Iris pigment epithelial cell (primary cell): Measurements from ENCODE around the gene RELN.

Source experiments
- DNase-seq: peaks from one replicate; pipeline ENCODE4 v3.0.0-alpha.2; 2011; ENCODE audit warnings: low read depth

Gene RELN

DNA sequence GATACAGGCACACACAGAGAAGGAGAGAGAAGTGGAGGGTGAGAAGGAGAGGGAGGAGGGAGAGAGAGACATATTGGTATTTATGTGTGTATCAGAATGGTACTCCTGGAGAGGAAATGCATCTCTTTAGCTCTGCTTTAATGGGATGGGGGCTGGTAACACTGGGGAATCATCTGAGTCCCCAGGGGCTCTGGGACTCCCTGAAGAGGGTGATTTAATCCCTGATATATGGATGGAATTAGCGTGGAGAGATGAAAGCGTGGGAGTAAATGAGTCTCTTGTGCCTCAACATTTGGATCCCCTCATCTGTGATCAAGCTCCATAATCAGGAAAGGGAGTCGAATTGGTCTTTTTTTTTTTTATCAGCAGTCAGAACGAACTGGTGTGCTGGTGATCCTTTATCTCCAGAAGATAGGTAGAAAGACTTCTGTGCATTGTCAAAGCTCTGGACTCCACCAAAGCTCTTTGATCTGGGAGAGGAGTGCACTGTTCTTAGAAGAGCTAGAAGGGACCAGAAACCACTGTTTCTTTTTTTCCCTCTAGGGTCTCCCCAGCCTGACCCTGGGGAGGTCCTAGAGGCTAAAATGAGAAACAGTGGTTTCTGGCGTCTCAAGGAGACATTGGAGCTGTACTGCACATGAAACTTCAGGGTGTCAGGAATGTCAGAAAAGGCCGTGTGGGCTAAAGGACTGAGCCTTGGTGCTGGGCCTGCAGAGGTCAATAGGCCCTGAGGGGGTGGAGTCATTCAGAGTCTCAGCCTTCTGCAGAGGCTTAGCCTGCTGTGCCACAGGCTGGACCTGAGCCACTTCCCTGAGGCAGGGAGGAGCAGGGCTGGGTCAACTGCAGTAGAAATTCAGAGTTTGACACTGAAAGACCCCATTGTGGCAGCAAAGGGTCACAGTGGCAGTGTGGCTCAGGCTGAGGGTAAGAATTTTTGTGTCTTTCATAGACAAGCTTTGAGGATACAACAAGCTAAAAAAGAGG, 309.0 kb downstream of the RELN start:
- no peak for DNase-seq

DNA sequence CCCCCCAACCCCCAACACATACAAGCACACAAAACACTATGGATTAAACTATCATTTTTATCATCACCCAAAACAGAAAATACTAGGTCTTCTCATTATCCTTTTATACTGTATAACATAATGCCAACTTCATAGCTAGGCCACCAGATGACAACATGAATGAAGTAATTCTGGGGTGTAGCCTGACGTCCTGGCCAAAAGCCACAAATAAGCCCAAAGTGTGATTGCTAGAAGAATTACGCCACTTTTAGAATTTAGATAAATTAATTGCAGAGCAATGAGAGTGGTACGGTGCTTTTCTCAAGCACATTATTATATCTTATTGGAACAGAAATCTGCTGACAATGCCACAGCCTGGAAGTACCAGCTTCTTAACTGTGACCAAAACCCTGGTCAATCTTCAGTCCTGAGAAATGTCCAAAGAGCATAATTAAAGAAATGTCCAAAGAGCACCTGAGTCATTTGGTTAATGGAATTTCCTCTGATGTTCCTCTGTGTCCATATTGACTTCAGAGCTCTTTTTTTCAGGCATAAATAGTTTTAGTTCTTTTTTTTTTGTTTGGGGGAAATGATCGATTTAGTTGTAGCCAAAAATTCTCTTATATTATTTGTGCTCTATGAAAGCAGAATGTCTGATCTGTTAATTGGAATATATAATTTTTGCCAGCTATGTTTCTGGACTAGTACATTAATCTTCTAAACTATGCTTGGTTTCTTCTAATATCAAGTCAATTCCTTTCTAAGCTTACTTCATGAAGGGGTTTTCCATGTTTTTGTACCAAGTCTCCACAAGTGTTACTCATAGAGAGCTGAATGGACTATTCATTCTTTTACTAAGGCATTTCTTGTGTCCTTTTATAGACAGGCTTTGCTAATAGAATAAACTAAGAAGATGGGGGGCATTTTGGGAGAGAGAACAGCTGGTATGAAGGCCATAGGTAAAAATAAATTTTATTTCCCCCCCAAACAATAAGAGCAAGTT, 310.0 kb downstream of the RELN start:
- peak; percentile 49 for DNase-seq

DNA sequence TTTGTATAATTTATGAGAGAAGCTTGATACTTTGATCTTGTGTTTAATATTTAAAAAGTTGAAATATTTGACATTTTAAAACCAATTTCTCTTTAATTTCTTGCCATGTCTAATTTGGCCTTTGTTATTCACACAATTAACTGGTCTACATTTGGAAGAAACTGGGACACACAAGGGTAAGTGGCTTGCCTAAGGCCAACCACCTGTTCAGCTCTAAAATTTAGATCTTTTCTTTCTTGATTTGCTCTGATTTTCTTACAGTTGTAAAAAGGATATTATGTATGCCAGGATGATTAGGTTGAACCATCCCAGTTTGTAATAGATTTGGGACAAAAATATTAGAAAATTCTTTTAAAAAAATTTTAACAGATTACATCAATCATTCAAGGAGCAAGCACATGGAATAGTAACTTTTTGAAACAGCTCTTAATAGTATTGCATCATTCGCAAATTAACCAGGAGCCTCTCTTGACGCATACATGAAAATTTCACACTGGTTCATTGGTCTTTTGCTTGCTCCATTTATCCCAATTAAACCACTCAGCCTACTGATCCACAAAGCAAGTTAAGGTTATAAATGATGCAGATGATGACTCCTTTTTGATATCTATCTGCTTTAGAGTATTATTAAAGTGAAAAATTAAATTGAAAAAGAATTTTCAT, 321.0 kb downstream of the RELN start:
- DNase-seq: no peak

DNA sequence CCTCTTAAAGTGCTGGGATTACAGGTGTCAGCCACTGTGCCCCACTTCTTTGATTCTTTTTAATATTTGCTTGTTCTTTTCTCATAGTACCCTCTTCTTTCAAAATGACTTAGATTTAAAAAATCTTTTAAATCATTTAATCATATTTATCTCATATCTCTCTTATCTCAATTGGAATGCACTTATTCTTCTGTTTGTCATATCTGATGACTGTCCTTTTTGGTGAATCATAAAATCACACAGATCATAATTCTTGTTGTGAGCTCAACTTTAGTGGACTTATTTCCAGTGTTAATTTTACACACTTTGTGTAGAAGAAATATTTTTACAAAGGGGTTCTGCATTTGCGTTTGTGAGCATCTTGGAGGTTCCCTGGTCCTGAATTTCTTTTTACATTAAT, 323.1 kb downstream of the RELN start:
- DNase-seq: no peak

DNA sequence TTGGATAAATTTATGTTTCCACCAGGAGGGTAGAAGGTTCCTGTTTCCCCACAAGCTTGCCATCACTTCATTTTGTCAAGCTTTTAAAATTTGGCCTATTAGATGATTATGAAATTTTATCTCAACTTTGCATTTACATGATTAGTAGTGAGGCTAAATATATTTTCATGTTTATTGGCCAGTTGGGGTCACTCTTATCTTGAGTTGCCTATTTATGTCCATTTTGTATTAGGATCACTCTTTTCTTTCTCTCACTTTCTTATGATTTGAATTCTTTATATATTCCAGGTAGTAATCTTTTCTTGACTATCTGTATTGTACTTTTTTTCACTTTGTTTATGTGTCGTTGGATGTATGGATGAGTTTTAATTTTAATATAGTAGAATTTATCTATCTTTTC, 324.9 kb downstream of the RELN start:
- DNase-seq: no peak

DNA sequence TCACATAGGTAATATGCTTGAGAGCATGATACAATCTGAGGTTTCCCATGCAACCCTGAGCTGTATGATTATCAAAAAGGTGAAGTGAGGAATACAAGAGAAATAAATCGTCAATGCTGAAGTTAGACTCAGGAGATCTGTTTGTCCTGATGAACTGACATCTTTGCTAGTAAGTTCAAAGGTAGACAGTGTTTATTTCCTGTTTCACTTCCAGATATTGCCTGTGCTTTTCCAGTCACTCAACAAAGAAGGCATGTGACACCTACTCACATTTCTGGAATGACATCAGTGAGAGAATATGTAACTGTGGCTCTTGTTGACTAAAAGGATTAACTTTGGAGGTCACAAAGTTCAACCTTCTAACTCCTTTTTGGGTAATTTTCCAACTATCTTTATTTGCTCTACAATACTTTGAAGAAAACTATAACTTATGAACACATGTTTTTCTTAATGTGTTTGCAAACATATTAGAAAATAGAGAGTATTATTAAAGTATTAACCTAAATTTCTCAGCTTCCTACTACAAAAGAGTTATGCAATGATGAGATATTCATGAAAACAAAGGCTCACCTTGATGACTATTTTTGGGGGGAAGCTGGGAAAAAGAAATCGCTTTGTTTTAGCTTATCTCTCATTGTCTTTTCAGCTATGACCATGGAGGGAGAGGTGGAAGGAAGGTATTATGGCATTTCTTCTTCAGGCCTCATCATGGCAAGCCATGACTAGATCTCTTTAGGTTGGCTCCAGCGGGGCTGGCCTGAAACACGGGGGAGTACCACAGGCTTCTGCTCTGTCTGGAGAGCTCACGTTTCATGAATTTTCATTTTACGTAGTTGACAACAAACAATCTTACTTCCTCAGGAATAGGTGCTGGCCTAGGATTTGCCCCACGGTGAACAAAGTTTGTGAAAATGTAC, 328.7 kb downstream of the RELN start:
- peak; percentile 91 for DNase-seq

DNA sequence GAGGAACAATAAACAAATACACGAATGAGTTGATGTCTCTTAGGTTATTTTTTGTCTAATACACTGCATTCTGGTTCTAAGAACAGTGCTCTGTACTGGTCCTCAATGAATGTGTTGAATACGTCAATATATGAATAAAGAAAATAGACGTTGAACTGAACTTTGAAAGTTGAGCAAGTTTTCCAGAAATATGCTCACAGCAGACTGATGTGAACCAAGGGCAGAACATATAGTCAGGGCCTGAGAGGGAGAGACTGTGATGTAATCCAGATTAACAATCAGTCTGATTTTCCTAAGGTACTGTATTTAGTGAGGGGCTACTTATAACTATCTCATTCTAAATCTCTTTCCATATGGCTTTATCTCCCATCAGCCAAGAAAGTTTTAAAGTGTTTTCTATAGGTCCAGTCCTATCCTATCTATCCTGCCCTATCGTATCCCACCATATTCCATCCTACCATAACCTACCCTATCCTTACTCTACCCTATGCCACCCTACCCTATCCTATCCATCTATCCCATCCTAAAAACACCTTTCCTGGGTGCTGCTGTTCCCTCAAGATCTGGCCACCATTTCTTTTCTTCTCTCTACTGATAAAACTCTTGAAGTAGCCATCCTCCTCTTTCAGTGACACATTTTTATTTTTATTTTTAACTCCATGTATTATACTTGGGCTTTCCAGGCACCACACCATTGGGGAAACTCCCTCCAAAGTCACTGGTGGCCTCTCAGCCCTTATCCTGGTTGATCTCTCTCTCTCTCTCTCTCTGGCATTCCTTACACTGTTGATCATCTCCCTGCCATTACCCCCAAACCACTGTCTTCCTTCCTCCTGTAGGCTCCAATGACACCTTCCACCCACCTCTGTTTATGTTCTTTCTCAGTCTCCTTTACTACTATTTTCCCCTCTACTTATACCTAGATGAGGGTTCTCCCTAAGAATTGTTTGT, 331.1 kb downstream of the RELN start:
- DNase-seq: peak; percentile 39

DNA sequence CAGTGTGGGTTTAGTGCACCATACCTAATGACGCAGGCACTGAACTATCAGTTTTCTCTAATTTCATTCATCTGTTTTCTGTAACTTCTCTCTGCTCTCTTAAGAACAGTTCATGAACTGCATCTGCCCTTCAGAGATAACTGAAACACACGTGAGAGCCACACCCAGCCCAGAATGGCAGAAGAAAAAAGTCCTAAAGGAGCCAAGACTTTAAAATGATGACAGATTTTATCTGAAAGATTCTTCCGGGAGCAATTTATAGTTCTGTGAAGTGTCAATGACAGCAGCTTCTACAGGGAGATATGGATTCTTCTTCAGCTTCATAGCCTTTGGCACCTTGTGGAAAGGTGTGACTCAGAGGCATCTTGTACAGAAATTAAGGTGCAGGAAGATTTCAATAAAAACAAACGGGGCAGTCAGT, 332.0 kb downstream of the RELN start:
- DNase-seq: no peak

DNA sequence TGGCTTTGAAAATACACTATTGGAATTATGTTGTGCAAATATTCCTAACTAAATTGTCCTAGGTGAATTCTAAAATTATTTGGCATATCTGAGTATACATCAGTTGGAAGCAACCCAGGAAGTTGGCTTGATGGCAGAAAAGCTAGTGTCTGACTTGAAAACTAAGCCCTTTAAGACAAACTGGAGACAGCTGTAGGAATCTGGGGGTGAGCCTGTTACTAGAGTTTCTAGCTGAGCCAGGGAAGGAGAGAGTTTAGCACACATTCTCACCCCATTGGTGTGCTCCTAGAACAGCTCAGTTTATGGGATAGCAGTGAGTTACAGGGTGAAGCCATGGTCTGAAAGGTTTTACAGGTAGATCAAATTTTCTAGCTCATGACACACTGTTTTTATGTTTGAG, 333.2 kb downstream of the RELN start:
- DNase-seq: no peak

DNA sequence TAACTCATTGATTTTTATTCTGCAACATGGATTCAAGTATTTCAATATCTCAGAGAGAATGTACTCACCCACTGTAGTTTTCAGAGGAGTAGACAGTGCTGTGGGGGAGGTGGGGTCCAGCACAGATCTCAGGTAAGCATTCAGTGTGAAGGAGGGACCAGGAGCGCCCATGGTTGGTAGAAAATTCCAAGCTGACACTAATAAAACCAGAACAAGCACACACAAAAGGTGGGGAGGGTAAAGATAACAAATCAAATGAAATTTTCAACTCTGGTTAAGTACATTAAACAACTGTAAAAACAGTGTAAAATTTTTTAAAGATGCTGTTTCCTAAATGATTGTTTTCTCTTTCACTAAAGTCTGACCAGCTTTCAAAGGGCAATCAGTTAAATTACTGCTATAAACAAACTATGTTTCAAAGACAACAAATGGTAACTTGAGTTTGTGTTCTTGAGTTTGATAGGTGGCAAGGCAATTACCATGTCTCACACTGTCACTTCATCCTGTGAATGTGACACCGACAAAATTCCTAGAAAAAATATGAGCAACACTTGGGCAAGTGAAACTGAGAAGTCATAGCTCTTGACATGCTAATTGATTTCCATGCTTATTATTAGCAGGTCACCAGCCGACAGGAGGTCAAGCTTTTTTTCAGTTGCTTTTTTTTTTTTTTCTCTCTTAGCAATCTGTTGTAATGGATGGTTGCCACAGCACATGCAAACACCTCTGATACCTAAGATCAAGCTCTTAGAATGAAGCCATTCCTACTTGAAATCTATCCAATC, 337.7 kb downstream of the RELN start:
- DNase-seq: no peak

DNA sequence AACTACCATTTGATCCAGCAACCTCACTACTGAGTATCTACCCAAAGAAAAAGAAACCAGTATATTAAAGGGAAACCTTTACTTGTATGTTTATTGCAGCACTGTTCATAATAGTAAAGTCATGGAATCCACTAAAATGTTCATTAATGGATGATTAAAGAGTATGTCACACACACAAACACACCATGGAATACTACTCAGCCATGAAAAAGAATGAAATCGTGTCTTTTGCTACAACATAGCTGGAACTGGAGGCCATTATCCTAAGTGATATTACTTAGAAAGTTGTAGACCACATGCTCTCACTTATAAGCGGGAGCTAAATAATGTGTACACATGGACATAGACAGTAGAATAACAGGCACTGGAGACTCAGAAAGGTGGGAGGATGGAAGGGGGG, 340.4 kb downstream of the RELN start:
- DNase-seq: no peak

DNA sequence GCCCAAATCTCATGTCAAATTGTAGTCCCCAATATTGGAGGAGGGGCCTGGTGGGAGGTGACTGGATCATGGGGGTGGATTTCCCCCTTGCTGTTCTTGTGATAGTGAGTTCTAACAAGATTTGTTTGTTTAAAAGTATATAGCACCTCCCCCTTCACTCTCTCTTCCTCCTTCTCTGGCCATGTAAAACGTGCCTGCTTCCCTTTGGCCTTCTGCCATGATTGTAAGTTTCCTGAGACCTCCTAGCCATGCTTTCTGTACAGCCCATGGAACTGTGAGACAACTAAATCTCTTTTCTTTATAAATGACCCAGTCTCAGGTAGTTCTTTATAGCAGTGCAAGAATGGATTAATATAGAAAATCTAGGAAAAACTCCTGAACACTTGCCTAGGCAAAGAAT, 341.3 kb downstream of the RELN start:
- DNase-seq: no peak

DNA sequence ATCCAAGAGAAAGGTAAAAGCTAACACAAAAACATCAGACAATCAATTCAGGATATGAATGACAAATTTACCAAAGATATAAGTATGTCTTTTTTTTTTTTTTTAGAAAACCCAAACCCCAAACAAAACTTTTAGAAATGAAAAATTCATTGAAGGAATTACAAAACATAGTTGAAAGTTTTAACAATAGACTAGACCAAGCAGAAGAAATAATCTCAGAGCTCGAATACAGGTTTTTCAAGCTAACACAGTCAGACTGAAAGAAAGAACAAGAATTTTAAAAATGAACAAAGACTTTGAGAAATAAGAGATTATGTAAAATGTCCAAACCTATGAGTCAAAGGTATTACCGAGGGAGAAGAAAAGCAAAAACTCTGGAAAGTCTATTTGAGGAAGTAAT, 345.1 kb downstream of the RELN start:
- no peak for DNase-seq

DNA sequence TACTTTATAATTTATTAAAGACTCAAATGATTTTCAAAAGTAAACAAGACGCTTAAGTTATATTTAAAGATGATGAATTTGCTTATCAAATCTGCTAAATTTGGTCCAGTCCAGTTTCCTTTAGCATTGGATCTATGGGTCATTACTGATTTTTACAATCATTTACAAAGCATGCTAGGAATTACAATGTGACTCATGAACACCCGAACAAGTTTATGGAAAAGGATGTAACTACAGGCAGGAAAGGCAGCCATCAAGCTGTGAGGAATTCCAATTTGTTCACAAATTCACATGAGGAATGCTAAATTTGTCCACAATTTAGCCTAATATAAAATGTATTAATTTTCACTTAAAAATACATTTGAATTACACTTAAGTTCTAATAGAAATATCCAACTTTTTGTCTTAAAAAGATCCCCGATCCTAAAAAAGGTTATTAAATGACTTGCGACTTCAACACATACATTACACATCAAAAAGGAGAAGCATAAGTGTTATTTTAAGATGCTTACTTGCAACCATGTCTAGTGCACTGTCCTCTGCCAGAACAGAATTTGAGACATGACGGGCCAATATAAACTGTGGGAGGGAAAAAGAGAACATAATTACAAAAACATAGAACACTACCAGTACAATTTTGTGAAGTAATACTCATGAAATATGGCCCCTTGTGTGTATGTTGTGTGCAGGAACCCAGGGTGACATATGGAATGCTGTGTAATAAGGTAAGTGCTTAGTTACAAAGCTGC, 349.3 kb downstream of the RELN start:
- DNase-seq: peak; percentile 78

DNA sequence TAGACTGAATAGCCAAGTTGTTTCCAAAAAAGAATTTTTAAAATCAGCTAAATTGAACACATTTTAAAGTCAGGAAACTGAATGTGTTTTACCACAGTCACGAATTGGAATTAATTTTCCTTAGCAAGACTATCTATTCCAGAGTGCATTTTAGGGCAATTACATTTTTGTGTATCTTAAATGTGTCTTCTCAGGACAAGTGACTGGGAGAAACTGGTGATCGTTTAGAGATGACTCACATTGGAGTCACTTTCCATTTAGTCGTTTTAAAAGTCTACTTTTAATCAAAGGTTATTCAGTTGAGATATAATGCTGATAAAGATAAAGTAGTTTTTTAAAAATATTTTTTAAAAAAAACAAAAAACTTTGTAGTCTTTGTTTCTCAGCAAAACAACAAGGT, 351.7 kb downstream of the RELN start:
- DNase-seq: peak; percentile 62

DNA sequence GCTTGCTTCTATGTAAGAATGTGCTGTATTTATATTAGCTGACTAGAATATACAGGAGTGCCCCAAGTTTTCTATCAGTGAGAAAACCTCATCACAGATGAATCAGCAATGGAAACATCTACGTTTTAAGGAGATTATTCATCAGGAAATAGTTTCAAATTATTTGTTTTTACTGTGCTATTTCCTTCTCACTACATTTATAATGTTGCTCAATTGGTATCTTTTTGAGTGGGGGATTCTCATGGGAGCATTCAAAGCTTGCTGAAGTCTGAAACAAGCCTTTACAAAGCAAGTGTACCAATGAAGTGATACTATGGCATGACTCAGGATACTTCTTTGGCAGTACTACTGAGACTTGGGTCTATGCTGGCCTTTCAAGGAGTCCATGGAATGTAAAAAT, 352.4 kb downstream of the RELN start:
- peak; percentile 95 for DNase-seq

DNA sequence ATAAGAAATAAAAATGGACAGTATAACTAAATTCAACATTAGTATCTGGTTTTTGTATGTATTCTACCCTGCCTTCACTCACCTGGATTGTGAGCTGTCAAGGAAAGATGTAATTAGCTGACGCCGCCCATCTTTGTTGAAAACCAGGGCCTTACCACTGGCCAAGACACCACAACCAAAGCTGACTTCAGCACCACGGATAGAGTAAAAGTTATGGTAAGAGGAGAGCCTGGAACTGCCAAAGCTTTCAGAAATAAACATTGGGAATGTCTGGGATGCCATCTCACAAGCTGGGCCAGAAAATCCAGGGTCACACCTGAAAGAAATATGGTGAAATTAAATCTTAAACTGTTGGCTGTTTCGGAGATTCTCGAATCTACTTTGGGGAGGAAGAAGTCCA, 353.3 kb downstream of the RELN start:
- peak; percentile 44 for DNase-seq

DNA sequence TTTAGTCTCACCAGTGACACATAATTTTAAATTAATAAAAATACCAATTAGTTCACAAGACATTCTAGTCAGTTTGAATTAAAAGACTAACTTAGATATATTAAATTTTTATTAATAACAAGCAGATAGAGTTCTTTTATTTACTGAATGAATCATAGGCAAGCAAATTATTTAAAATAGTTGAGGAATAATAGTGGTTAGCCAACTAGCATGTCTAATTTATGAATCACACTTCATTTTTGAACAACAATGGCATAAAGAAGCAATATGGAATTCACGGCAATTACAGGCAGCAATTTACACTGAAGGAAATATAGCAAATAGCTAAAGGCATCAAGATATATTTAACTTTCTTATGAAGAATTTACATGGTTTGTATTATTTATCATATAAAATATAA, 356.5 kb downstream of the RELN start:
- peak; percentile 71 for DNase-seq
